SK-N-SH (cell line): Measurements from ENCODE around the gene RAPGEF3. TPM values are rescaled to one million over a fixed set of nuclear protein-coding genes. Genes with fewer than 3 reads are reported as not detected.

Experiments used
- CTCF ChIA-PET: fragments of 300-600, 350-600 bp; formaldehyde crosslinking; extraction: SDS; loops from one replicate; lab custom pipeline; 2021; lab: Yijun Ruan, JAX
- POLR2A ChIA-PET: fragments of 350-600 bp; sonication (Branson Sonifier 250); formaldehyde crosslinking; extraction: SDS; loops from one replicate; lab custom pipeline; 2020; ENCODE audit warnings: antibody characterized with exemption, inconsistent platforms; lab: Yijun Ruan, JAX
- DNase-seq: peaks from one replicate; pipeline ENCODE4 v3.0.0; 2012
- H2AFZ ChIP-seq: fragments of 200-600 bp; sonication (generic); 2 replicates; pipeline ENCODE4 v1.8.1; 2016; ENCODE audit warnings: antibody characterized with exemption, mild to moderate bottlenecking, low read depth
- H3F3A ChIP-seq: fragments of 200-600 bp; sonication (generic); replicated peaks from 2 replicates; pipeline ENCODE3; 2016; ENCODE audit warnings: antibody characterized with exemption, mild to moderate bottlenecking; ENCODE audit not compliant: insufficient read depth
- H3K27ac ChIP-seq, 2 experiments: fragments of 200-500 bp in 1 of 2; fragments of 200-600 bp in 1 of 2; sonication (Bioruptor generic) in 1 of 2; sonication (generic), shearing (Covaris generic) in 1 of 2; 2 replicates each; pipeline versions ENCODE4 v1.5.1 to v1.6.1; 2014 to 2016; ENCODE audit warnings: low read depth in 2 of 2, inconsistent platforms in 1 of 2, low read length in 1 of 2, mild to moderate bottlenecking in 1 of 2, mixed read lengths in 1 of 2
- H3K27me3 ChIP-seq: fragments of 200-600 bp; sonication (generic), shearing (Covaris generic); 2 replicates; pipeline ENCODE4 v1.6.1; 2016; ENCODE audit warnings: mixed run types; ENCODE audit not compliant: insufficient read depth
- H3K36me3 ChIP-seq, 2 experiments: fragments of 200-500 bp in 1 of 2; fragments of 200-600 bp in 1 of 2; sonication (Bioruptor generic) in 1 of 2; sonication (generic) in 1 of 2; replicated peaks in 1 of 2; 2 replicates each; pipeline versions ENCODE3 to v1.5.1; 2014 to 2016; ENCODE audit warnings: low read length in 1 of 2, mild to moderate bottlenecking in 1 of 2; ENCODE audit not compliant: insufficient read depth in 2 of 2, control insufficient read depth in 1 of 2
- H3K4me1 ChIP-seq, 2 experiments: fragments of 200-500 bp in 1 of 2; fragments of 200-600 bp in 1 of 2; sonication (Bioruptor generic) in 1 of 2; sonication (generic), shearing (Covaris generic) in 1 of 2; 2 replicates each; pipeline versions ENCODE4 v1.5.1 to v1.6.1; 2014 to 2016; ENCODE audit warnings: low read depth in 1 of 2, low read length in 1 of 2, mixed run types in 1 of 2; ENCODE audit not compliant: insufficient read depth in 2 of 2, control insufficient read depth in 1 of 2
- H3K4me2 ChIP-seq: fragments of 200-600 bp; sonication (generic), shearing (Covaris generic); 2 replicates; pipeline ENCODE4 v1.6.1; 2017; ENCODE audit warnings: mixed run types
- H3K4me3 ChIP-seq, 2 experiments: fragments of 200-500 bp in 1 of 2; fragments of 200-600 bp in 1 of 2; sonication (Bioruptor generic) in 1 of 2; sonication (generic), shearing (Covaris generic) in 1 of 2; 2 replicates each; pipeline versions ENCODE4 v1.5.1 to v1.8.1; 2014 to 2016; ENCODE audit warnings: low read depth in 2 of 2, inconsistent platforms in 1 of 2, low read length in 1 of 2, mild to moderate bottlenecking in 1 of 2, mixed read lengths in 1 of 2, moderate library complexity in 1 of 2
- H3K79me2 ChIP-seq: fragments of 200-600 bp; sonication (generic); 2 replicates; pipeline ENCODE4 v1.8.1; 2017; ENCODE audit warnings: mild to moderate bottlenecking; ENCODE audit not compliant: insufficient read depth
- H3K9ac ChIP-seq: fragments of 200-600 bp; sonication (generic); 2 replicates; pipeline ENCODE4 v1.6.1; 2017; ENCODE audit warnings: mixed run types
- H3K9me2 ChIP-seq: fragments of 200-600 bp; sonication (generic); 2 replicates; pipeline ENCODE4 v1.6.1; 2017; ENCODE audit warnings: mixed run types
- H3K9me3 ChIP-seq: fragments of 200-600 bp; sonication (generic); 2 replicates; pipeline ENCODE4 v1.6.1; 2017; ENCODE audit warnings: mixed run types, mild to moderate bottlenecking, moderate library complexity
- H4K20me1 ChIP-seq: fragments of 200-600 bp; sonication (generic); 2 replicates; pipeline ENCODE4 v1.6.1; 2017; ENCODE audit warnings: mild to moderate bottlenecking, mixed run types; ENCODE audit not compliant: insufficient read depth
- FOSL2 ChIP-seq: IDR thresholded peaks from 2 replicates; pipeline ENCODE4 v1.4.0; 2012; ENCODE audit warnings: low read depth, mild to moderate bottlenecking, moderate library complexity, borderline replicate concordance
- FOXJ3 ChIP-seq: sonication (generic); formaldehyde crosslinking; IDR thresholded peaks from 2 replicates; pipeline ENCODE4 v1.5.1; 2020; ENCODE audit warnings: mild to moderate bottlenecking, missing genetic modification reagents
- GABPA ChIP-seq: IDR thresholded peaks from 2 replicates; pipeline ENCODE4 v1.4.0; 2012; ENCODE audit warnings: low read depth, mild to moderate bottlenecking
- MEF2A ChIP-seq: IDR thresholded peaks from 2 replicates; pipeline ENCODE4 v1.4.0; 2012; ENCODE audit warnings: low read depth, borderline replicate concordance
- MXI1 ChIP-seq: IDR thresholded peaks from 2 replicates; pipeline ENCODE4 v1.6.1; 2012; ENCODE audit warnings: mild to moderate bottlenecking, low read depth, low read length, improper control_type of control experiment
- POLR2AphosphoS5 ChIP-seq: IDR thresholded peaks from 2 replicates; pipeline ENCODE4 v1.6.1; 2012; ENCODE audit warnings: low read depth, low read length
- RCOR1 ChIP-seq: fragments of 150-350 bp; IDR thresholded peaks from 2 replicates; pipeline ENCODE4 v1.6.1; 2017; ENCODE audit warnings: antibody characterized with exemption, low read length
- RXRA ChIP-seq: IDR thresholded peaks from 2 replicates; pipeline ENCODE4 v1.4.0; 2012; ENCODE audit warnings: low read depth, mild to moderate bottlenecking, borderline replicate concordance
- SIN3A ChIP-seq: IDR thresholded peaks from 2 replicates; pipeline ENCODE4 v1.6.1; 2012; ENCODE audit warnings: low read depth, mild to moderate bottlenecking, low read length, moderate library complexity, borderline replicate concordance
- TEAD4 ChIP-seq: IDR thresholded peaks from 2 replicates; pipeline ENCODE4 v1.4.0; 2012; ENCODE audit warnings: mild to moderate bottlenecking, borderline replicate concordance; ENCODE audit not compliant: insufficient read depth
- USF1 ChIP-seq: IDR thresholded peaks from 2 replicates; pipeline ENCODE4 v1.4.0; 2012; ENCODE audit warnings: low read depth, borderline replicate concordance
- YY1 ChIP-seq: IDR thresholded peaks from 2 replicates; pipeline ENCODE4 v1.4.0; 2012; ENCODE audit warnings: low read depth, mild to moderate bottlenecking
- WGBS: methylation state at CpG from one replicate; pipeline ENCODE4 v1.1.6; 2017; ENCODE audit warnings: low lambda C conversion rate; 5-methylcytosine and 5-hydroxymethylcytosine counted together
- polyA plus RNA-seq, 3 experiments: library from polyadenylated mRNA; depleted of rRNA; stranded (reverse); fragments of >200 nt; gene quantifications; 2 replicates each; pipeline ENCODE4 v1.2.3, GENCODE V29; 2012
- TF ChIP-seq, protein P1 (sequence below): IDR thresholded peaks from 2 replicates; pipeline ENCODE4 v1.6.1; 2012; ENCODE audit warnings: mild to moderate bottlenecking, low read depth, low read length, moderate library complexity
- TF ChIP-seq, protein P2 (sequence below): IDR thresholded peaks from 2 replicates; pipeline ENCODE4 v1.4.0; 2012; ENCODE audit warnings: low read depth
- TF ChIP-seq, protein P3 (sequence below): IDR thresholded peaks from 2 replicates; pipeline ENCODE4; 2012
- TF ChIP-seq, protein P4 (sequence below): fragments of 200-600 bp; sonication (generic); IDR thresholded peaks from 2 replicates; pipeline ENCODE4 v1.6.1; 2017; ENCODE audit warnings: antibody characterized with exemption, mild to moderate bottlenecking, moderate library complexity
- TF ChIP-seq, protein P5 (sequence below): fragments of 150-350 bp; IDR thresholded peaks from 2 replicates; pipeline ENCODE4 v1.6.1; 2017; ENCODE audit warnings: antibody characterized with exemption, low read length, low read depth, borderline replicate concordance

RAPGEF3 gene
- polyA plus RNA-seq, 1 of the 3 experiments (the other 2 are of a cell fraction): 0.90 TPM

DNA sequence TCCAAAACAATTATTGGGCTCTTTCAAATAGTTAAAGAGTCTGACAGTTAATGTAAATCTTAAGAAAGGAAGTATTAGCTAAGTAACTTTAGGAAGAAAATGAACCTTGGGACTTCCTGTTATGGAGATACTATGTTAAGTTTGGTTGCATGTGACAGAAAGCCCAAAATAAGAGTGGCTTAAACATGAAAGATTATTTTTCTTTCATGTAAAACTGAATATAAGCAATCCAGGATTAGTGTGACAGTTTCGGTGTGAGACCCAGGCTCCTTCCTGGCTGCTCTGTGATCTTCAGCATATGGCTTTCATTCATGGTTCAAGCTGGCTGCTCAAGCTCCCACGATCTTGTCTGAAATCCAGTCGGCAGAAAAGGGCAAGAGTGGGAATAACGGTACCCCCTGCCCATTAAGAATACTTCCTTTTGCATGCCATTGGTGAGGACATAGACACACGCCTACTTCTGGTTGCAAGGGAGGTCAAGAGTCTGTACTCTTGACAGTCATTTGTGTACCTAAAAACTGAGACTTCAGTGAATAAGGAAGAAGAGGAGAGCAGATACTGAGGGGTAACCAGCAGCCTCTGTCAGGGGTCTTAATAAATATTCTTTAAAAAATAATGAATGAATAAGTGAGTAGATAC is 50.7 kb downstream of the RAPGEF3 start:
- Histone ChIP-seq H3K27ac (no peak overlapping the region), H3K36me3 (no peaks in the 10 kb centered on the region), H4K20me1 (no peaks in the 10 kb centered on the region), H3K9ac (no peak overlapping the region), H3K4me1 (peaks cover 0 to 5% of the 10 kb centered on the region in 2 experiments; a peak in 2 of 4 replicates), H3K4me2 (no peak overlapping the region), H3K9me2 (no peaks in the 10 kb centered on the region), H3F3A (no peaks in the 10 kb centered on the region), H3K79me2 (peaks cover 27% of the 10 kb centered on the region), H3K27me3 (no peaks in the 10 kb centered on the region), H2AFZ (no peak overlapping the region), H3K9me3 (no peaks in the 10 kb centered on the region), H3K4me3 (no peak overlapping the region)
- no peak for DNase-seq
- TF ChIP-seq, protein P1, sequence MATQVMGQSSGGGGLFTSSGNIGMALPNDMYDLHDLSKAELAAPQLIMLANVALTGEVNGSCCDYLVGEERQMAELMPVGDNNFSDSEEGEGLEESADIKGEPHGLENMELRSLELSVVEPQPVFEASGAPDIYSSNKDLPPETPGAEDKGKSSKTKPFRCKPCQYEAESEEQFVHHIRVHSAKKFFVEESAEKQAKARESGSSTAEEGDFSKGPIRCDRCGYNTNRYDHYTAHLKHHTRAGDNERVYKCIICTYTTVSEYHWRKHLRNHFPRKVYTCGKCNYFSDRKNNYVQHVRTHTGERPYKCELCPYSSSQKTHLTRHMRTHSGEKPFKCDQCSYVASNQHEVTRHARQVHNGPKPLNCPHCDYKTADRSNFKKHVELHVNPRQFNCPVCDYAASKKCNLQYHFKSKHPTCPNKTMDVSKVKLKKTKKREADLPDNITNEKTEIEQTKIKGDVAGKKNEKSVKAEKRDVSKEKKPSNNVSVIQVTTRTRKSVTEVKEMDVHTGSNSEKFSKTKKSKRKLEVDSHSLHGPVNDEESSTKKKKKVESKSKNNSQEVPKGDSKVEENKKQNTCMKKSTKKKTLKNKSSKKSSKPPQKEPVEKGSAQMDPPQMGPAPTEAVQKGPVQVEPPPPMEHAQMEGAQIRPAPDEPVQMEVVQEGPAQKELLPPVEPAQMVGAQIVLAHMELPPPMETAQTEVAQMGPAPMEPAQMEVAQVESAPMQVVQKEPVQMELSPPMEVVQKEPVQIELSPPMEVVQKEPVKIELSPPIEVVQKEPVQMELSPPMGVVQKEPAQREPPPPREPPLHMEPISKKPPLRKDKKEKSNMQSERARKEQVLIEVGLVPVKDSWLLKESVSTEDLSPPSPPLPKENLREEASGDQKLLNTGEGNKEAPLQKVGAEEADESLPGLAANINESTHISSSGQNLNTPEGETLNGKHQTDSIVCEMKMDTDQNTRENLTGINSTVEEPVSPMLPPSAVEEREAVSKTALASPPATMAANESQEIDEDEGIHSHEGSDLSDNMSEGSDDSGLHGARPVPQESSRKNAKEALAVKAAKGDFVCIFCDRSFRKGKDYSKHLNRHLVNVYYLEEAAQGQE: no peak
- TF ChIP-seq, protein P2, sequence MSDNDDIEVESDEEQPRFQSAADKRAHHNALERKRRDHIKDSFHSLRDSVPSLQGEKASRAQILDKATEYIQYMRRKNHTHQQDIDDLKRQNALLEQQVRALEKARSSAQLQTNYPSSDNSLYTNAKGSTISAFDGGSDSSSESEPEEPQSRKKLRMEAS: no peak
- TF ChIP-seq FOXJ3 (CRISPR knock-in tag) (no peak), SIN3A (no peak), MXI1 (no peak), RCOR1 (no peak), POLR2AphosphoS5 (no peak), FOSL2 (no peak)
- TF ChIP-seq, protein P3, sequence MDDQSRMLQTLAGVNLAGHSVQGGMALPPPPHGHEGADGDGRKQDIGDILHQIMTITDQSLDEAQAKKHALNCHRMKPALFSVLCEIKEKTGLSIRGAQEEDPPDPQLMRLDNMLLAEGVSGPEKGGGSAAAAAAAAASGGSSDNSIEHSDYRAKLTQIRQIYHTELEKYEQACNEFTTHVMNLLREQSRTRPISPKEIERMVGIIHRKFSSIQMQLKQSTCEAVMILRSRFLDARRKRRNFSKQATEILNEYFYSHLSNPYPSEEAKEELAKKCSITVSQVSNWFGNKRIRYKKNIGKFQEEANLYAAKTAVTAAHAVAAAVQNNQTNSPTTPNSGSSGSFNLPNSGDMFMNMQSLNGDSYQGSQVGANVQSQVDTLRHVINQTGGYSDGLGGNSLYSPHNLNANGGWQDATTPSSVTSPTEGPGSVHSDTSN: no peak
- ChIA-PET POLR2A (no interaction called here), CTCF (interaction anchor here (1.1 to 43.0 kb wide), 4 partner anchors 8 to 129 kb away, joined by 3 to 1294 read pairs (median 212); partner anchors contain the start of gene SLC48A1)
- WGBS: 60% methylated on average over 5 of the region's 5 CpGs

GRCh38 chr12:47707355-47707754 is 51.3 kb downstream of the RAPGEF3 start:
- Histone ChIP-seq H3K4me1 (peaks cover 0 to 5% of the 10 kb centered on the region in 2 experiments; a peak in 2 of 4 replicates), H4K20me1 (no peaks in the 10 kb centered on the region), H3K4me3 (no peak overlapping the region), H3K27me3 (no peaks in the 10 kb centered on the region), H3F3A (no peaks in the 10 kb centered on the region), H3K36me3 (peaks cover 0 to 4% of the 10 kb centered on the region in 2 experiments), H3K9me2 (no peaks in the 10 kb centered on the region), H2AFZ (no peak overlapping the region), H3K79me2 (peaks cover 33% of the 10 kb centered on the region), H3K9ac (no peak overlapping the region), H3K9me3 (no peaks in the 10 kb centered on the region), H3K27ac (no peak overlapping the region), H3K4me2 (0 out of 2 replicates have a peak overlapping the region, but pooled peaks have one; percentile 76)
- CTCF ChIA-PET: interaction anchor here (0.8 to 43.0 kb wide), 5 partner anchors 9 to 129 kb away, joined by 3 to 1294 read pairs (median 36); partner anchors contain the start of gene SLC48A1
- no peak for DNase-seq
- POLR2A ChIA-PET: interaction anchor here (0.6 kb wide), 1 partner anchor 10 kb away, joined by 3 read pairs; no protein-coding TSS in a partner anchor
- TF ChIP-seq MEF2A (no peak), USF1 (no peak), TEAD4 (no peak), GABPA (no peak), RXRA (no peak), YY1 (no peak), SIN3A (no peak)
- TF ChIP-seq, protein P4, sequence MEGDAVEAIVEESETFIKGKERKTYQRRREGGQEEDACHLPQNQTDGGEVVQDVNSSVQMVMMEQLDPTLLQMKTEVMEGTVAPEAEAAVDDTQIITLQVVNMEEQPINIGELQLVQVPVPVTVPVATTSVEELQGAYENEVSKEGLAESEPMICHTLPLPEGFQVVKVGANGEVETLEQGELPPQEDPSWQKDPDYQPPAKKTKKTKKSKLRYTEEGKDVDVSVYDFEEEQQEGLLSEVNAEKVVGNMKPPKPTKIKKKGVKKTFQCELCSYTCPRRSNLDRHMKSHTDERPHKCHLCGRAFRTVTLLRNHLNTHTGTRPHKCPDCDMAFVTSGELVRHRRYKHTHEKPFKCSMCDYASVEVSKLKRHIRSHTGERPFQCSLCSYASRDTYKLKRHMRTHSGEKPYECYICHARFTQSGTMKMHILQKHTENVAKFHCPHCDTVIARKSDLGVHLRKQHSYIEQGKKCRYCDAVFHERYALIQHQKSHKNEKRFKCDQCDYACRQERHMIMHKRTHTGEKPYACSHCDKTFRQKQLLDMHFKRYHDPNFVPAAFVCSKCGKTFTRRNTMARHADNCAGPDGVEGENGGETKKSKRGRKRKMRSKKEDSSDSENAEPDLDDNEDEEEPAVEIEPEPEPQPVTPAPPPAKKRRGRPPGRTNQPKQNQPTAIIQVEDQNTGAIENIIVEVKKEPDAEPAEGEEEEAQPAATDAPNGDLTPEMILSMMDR: no peak
- TF ChIP-seq, protein P5, sequence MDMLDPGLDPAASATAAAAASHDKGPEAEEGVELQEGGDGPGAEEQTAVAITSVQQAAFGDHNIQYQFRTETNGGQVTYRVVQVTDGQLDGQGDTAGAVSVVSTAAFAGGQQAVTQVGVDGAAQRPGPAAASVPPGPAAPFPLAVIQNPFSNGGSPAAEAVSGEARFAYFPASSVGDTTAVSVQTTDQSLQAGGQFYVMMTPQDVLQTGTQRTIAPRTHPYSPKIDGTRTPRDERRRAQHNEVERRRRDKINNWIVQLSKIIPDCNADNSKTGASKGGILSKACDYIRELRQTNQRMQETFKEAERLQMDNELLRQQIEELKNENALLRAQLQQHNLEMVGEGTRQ: no peak
